Right kidney (tissue), 1 donor: Measurements from ENCODE around the gene MPPE1.

Experiments
- DNase-seq: peaks from one replicate; pipeline ENCODE4 v3.0.0-alpha.2; 2016

MPPE1 gene

DNA sequence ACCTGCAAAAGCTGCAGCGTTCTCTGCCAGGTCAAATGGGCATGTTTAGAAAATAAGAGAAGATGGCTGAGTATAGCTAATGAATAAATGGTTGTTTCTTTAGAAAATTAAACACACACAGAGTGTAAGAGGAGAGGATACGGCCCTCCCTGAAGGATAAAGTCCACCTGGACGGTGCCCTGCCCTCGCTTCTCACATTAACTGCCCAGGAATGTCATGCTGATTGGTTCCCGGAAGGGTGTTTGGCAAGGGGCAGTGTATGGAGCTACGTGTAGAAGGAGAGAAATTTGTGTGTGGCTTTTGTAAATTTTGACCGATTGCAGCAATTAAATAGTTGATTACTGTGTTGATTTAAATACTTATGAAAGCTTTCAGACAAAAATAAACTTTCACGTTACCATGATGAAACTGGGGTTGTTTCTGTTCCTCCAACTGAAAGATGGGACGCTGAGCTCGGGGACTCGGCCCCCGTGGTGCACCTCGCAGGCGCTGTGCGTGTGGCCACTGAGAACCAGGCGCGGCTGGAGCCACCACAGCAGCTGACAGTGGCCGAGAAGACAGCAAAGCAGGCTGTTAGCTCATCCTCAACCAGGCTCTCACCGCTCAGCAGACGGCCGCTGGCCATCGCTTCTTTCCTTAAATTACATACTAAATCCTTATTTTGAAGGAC lies 22.7 kb downstream of the MPPE1 start:
- no peak for DNase-seq

DNA sequence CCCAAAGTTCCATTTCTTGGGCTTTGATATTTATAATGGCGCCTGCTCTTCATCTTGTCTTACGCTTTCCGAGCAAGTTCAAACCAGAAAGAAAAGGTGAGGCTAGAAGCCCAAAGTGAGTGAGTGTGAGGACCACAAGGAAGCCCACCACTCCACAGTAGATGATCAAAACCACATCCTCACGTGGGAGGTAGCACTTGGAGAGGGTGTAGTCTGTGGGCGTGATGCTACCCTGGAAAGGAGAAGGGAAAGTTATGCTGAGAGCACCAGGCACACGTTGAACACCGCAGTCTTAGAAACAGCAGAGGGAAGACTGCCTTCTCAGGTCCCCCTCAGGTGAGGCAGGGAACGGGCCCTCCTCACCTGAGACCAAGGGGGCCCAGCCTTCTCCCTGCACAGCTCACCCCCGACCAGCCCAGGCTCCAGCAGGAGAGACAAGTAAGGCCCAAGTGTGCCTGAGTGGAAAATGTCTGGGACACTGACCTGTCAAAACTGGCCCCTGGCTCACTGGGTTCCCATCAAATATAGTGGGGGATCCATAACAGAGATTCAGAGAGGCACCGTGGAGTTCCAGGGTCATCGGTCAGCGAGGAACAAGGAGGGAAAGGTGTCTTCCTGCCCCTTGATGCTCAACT lies 23.6 kb downstream of the MPPE1 start:
- DNase-seq: no peak

- DNase-seq: no peak
These were observed 25.0 kb downstream of the MPPE1 start for GRCh38 chr18:11883153-11883552.

- no peak for DNase-seq
These were observed 25.5 kb downstream of the MPPE1 start for GRCh38 chr18:11882636-11883035.

DNA sequence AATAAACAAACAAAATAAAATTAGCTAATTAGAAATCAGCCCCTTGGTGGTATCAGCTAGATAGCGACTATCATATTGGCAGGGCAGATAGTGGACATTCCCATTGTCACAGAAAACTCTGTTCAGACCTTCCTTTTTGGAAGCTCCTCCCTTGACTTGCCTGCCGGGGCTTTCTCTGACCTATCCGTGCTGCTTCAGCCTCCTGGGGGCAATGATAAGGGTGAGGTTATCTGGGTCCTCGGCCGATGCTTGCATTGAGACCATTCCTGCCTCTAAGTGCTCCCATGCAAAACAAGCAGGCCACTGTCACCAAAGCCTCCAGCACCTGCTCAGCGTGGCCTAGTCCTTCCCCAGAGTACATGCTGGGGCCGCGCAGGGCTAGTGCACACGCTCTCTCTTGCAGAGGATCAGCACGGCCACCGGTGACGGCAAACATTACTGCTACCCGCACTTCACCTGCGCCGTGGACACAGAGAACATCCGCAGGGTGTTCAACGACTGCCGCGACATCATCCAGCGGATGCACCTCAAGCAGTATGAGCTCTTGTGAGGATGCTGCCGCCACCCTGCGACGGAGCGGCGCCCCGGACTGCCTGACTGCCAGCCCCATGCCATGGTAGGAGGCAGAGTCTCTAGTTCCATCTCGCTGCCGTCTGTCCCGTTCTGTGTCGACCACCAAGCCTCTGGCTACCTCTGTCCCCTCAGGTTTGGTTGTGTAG lies 27.4 kb downstream of the MPPE1 start:
- DNase-seq: no peak

DNA sequence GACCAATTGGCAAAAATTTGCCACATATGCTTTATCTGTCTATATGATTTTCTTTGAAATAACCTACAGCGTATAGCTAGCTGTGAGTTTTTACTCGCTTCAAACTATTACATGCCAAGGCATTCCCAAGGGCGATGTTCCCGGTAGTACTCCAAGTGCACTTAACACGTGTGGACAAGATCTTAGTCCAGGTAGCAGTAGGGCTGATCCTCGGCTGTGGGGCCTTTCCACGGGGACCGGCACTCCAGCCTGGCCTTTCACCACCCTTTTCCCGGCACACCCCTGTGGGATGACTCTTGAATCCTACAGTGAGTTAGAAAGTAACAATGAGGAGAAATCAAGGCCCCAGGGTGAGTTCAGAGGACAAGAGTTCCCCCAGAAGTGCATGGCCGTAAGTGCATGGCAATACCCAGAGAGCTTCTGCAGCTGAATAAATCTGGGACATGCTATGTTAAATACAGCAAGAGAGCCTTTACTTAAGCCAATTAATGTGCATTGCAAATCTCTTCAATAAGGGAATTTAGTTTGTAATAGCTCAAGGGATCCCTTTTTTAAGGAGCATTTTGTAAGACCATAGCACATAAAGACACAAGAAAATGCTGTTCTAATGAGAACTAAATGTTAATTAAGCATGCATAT lies 30.5 kb downstream of the MPPE1 start:
- DNase-seq: no peak

GRCh38 chr18:11874676-11875075 lies 33.4 kb downstream of the MPPE1 start:
- DNase-seq: no peak

DNA sequence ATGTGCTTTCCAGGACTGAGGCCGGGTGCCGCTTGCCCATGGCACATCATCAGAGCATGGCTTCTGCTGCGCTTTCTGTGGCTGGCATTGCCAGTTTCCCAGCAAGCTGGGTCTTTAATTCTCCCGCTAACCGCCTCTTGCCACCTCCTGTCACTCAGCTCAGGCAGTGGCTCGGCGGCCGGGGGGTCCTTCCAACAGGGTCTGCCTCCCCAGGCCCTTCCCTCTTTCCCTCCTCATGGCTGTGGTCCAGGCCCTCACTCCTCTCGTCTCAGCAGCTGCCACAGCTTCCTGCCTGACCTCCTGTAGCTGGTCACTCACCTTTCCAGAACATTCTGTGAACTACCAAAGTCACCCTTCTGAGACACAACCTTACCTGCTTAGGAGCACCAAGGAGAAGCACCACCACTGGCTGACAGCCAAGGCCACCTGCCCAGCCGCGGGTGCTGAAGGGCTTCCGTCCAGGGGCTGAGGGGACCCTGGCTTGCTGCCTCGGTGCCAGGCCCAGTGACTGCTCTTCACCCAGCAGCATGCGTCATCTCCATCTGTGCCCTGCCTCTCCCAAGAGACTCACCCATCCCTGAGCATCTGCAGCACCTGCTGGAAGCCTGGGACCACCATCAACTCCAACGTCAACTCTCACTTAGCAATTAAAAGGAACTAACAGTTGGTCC lies 34.3 kb downstream of the MPPE1 start:
- DNase-seq: no peak

- no peak for DNase-seq
These were observed 35.5 kb downstream of the MPPE1 start for GRCh38 chr18:11872479-11873136.

GRCh38 chr18:11871501-11871900 lies 36.6 kb downstream of the MPPE1 start:
- no peak for DNase-seq

GRCh38 chr18:11868230-11868629 lies 39.9 kb downstream of the MPPE1 start:
- no peak for DNase-seq

DNA sequence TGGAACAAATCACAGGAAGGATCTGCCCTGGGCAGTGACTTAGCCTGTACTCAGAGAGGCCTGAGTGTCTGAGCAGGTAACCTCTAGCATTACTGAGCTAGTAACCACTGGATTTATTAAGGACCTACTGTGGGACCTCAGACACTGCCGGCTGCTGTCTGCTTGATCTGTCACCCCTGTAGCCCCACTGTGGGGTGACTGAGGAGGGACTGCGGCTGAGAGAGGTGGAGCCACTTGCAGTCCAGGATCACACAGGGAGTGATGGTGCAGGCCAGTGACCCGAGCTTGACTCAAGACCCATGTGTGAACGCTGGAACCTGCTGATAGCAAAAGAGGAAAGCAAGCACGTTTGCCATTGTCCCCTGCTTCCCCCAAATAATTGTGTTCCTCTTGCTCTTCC lies 41.4 kb downstream of the MPPE1 start:
- DNase-seq: no peak

DNA sequence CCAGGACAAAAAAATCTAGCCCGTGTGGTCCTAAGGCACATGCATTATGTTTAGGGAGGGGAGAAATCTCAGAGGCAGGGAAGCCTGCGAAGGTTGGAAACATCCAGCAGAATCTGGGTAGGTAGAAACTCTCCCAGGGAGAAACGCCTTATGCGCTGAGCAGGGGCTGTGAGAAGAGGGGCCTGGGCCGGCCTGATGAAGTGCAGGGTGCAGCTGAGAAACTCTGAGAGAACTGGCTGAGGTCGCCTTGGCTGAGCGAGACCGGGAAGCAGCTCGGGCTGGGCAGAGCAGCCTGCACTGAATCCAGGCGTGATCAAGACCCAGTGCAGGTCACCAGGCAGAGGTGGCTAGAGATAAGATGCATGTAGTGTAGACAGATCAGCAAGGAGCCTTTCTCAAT lies 41.8 kb downstream of the MPPE1 start:
- no peak for DNase-seq

GRCh38 chr18:11865071-11865470 lies 43.0 kb downstream of the MPPE1 start:
- DNase-seq: no peak

DNA sequence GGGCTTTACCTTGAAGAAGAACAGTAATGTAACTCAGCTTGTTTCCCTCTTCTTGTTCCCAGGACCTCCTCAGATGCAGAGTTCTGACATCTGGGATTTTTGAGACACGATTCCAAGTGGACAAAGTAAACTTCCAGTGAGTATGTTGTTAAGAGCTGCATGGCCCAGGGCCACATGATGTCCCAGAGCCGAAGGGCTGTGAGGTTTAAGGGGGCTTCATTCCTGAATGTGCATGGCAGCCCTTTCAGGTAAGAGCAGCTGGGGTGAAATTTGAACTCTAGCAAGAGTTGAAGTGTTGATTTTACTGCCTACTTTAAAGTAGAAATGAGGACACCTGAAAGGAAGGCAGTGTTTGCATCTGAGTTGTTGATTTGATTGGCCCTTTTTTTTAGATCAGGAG lies 43.6 kb downstream of the MPPE1 start:
- DNase-seq: no peak

DNA sequence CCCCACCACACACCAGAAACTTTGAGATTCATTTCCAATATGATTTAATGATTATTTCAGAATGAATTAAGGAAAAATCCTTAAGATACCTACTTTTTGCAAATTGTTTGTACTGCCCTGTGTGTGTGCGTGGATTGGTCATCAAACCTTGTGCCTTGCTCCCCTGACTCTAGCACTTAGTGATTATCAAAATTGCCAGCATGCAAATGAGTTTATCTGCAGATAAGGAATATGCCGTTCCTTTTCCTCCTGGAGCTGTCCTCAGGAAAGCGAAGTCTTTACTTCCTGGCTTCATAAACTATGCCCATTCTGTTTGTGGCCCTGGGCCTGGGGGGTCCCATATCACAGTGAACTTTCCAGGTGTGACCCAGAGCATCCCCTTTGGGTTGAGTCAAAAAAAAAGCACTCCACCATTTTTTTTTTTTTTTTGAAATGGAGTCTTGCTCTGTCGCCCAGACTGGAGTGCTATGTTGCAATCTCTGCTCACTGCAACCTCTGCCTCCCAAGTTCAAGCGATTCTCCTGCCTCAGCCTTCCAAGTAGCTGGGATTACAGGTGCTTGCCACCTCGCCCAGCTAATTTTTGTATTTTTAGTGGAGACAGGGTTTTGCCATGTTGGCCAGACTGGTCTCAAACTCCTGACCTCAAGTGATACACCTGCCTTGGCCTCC lies 45.5 kb downstream of the MPPE1 start:
- no peak for DNase-seq

DNA sequence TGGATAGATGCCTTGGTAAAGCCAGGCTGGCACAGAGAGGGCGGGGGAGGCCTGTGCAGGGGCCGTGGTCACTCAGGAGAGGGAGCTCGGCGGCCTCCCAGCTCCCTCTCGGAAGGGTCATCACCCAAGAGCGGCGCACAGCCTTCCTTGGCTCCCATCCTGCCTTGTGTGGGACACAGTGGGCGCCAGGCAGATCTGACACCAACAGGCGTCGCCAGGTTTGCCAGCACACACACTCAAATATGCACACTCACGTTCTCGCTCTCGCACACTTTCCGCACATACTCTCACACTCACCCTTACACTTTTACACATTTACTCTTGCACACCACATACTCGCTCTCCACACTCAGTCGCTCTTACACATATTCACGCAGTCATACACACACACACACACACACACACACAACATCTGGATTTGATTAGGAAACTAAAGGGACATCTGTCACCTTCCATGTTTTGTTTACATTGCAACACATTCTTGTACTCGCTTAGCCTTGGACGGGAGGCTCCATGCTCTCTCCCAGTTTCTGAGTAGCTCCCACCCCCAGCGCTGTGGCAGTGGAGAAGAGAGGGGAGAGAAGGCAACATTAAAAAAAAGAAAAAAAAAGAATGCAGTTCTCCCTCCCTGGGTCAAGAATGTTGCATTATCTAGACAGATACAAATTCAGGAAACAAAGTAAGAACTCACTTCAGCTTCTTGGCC lies 46.4 kb downstream of the MPPE1 start:
- DNase-seq: no peak

GRCh38 chr18:11860594-11861450 lies 47.3 kb downstream of the MPPE1 start:
- DNase-seq: no peak

DNA sequence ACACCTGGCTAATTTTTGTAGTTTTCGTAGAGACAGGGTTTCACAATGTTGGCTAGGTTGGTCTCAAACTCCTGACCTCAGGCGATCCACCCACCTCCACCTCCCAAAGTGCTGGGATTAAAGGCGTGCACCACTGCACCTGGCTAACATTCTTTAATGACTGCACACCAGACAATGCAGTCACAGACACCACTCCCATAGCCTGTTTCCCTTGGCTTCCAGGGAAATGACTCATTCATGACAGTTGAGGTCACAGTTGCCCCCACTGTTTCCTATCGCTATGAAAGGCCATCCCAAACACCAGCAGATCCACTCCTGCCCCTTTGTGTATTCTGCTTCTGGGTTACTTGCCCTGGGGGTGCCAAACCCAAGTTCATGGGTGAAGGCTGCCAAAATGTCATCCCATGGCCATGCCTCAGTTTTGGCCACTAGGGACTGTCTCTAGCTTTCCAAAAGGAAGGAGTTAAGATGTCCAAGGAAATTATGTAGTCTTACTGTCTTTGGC lies 48.2 kb downstream of the MPPE1 start:
- DNase-seq: no peak
